ENCODE data around the gene AP5S1.

The AP5S1 gene

GRCh38 chr20:3802524-3803239, 17.7 kb upstream of the AP5S1 start:
- Histone ChIP-seq H3K27me3 (ENCODE audit: control insufficient read depth in 1 of 2, insufficient read depth in 2 of 2, low read length in 2 of 2) (no peaks in the 10 kb centered on the region), H3K4me3 (ENCODE audit: low read depth in 1 of 2, low read length in 2 of 2) (no peak overlapping the region), H3K4me1 (ENCODE audit: insufficient read depth, low read length) (peaks cover 46% of the 10 kb centered on the region), H3K27ac (ENCODE audit: low read depth, low read length) (no peak overlapping the region), H3K36me3 (ENCODE audit: insufficient read depth, low read length) (peaks cover 69% of the 10 kb centered on the region), H3K9me3 (ENCODE audit: low read length) (no peaks in the 10 kb centered on the region), H3K9ac (ENCODE audit: low read length) (no peak overlapping the region)

DNA sequence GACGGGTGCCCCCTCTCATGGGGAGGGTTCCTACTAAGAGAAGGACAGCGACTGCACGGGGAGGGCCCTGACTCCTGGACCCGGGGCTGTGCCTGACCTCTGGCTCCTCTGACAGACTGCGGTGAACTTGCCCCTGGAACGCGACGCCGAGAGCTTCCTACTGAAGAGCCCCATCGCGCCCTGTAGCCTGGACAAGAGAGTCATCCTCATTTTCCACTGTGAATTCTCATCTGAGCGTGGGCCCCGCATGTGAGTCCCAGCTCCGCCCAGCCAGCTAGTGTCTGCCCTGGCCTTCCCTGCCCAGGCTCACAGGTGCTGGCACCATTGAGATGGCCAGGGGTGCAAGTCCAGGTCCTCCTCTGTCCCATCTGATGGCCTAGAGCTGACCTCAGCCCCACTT, 17.1 kb upstream of the AP5S1 start:
- Histone ChIP-seq H3K36me3 (ENCODE audit: insufficient read depth, low read length) (peaks cover 69% of the 10 kb centered on the region), H3K27ac (ENCODE audit: low read depth, low read length) (no peak overlapping the region), H3K4me1 (ENCODE audit: insufficient read depth, low read length) (peaks cover 46% of the 10 kb centered on the region), H3K9me3 (ENCODE audit: low read length) (no peaks in the 10 kb centered on the region), H3K9ac (ENCODE audit: low read length) (no peak overlapping the region), H3K4me3 (ENCODE audit: low read depth in 1 of 2, low read length in 2 of 2) (no peak overlapping the region), H3K27me3 (ENCODE audit: control insufficient read depth in 1 of 2, insufficient read depth in 2 of 2, low read length in 2 of 2) (no peaks in the 10 kb centered on the region)

- H3K36me3 ChIP-seq (ENCODE audit: insufficient read depth, low read length), result peaks cover 64% of the 10 kb centered on the region
- H3K27ac ChIP-seq (ENCODE audit: low read depth, low read length), result no peak overlapping the region
- no peak overlapping the region for H3K4me3 ChIP-seq (ENCODE audit: low read depth in 1 of 2, low read length in 2 of 2)
- H3K9ac ChIP-seq (ENCODE audit: low read length), result no peak overlapping the region
- H3K27me3 ChIP-seq (ENCODE audit: control insufficient read depth in 1 of 2, insufficient read depth in 2 of 2, low read length in 2 of 2), result no peaks in the 10 kb centered on the region
- no peaks in the 10 kb centered on the region for H3K9me3 ChIP-seq (ENCODE audit: low read length)
- peaks cover 46% of the 10 kb centered on the region for H3K4me1 ChIP-seq (ENCODE audit: insufficient read depth, low read length)
Measured at GRCh38 chr20:3803854-3804253, 16.5 kb upstream of the AP5S1 start.

DNA sequence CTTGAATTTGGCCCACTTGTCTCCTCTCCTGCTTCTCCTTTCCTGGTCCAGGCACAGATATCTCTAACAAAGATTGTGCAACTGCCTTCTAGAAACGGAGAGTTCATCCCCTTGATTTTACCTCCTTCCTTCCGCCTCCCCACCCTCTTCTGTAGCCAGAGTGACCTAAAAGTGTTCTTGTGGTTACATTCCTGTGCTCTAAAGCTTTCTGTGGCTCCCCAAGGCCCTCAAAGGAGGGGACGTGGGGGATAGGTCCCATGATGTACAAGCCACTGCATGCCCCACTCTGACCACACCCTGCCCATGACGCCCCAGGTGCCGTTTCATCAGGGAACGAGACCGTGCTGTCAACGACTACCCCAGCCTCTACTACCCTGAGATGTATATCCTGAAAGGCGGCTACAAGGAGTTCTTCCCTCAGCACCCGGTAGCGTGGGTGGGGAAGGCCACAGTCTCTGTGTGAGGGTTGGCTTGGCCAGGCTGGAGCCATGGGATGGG, 16.0 kb upstream of the AP5S1 start:
- no peak overlapping the region for H3K27ac ChIP-seq (ENCODE audit: low read depth, low read length)
- no peaks in the 10 kb centered on the region for H3K9me3 ChIP-seq (ENCODE audit: low read length)
- peaks cover 62% of the 10 kb centered on the region for H3K36me3 ChIP-seq (ENCODE audit: insufficient read depth, low read length)
- H3K4me1 ChIP-seq (ENCODE audit: insufficient read depth, low read length), result peaks cover 42% of the 10 kb centered on the region
- H3K9ac ChIP-seq (ENCODE audit: low read length), result no peak overlapping the region
- H3K4me3 ChIP-seq (ENCODE audit: low read depth in 1 of 2, low read length in 2 of 2), result no peak overlapping the region
- H3K27me3 ChIP-seq (ENCODE audit: control insufficient read depth in 1 of 2, insufficient read depth in 2 of 2, low read length in 2 of 2), result no peaks in the 10 kb centered on the region

- H3K4me3 ChIP-seq (ENCODE audit: low read depth in 1 of 2, low read length in 2 of 2), result no peak overlapping the region
- H3K9ac ChIP-seq (ENCODE audit: low read length), result no peak overlapping the region
- peak overlapping the region; percentile 85 for H3K27ac ChIP-seq (ENCODE audit: low read depth, low read length)
- peaks cover 38% of the 10 kb centered on the region for H3K4me1 ChIP-seq (ENCODE audit: insufficient read depth, low read length)
- H3K9me3 ChIP-seq (ENCODE audit: low read length), result no peaks in the 10 kb centered on the region
- peaks cover 62% of the 10 kb centered on the region for H3K36me3 ChIP-seq (ENCODE audit: insufficient read depth, low read length)
- no peaks in the 10 kb centered on the region for H3K27me3 ChIP-seq (ENCODE audit: control insufficient read depth in 1 of 2, insufficient read depth in 2 of 2, low read length in 2 of 2)
Measured at GRCh38 chr20:3804781-3805180, 15.6 kb upstream of the AP5S1 start.

- peak overlapping the region; percentile 43 for H3K9ac ChIP-seq (ENCODE audit: low read length)
- H3K4me3 ChIP-seq (ENCODE audit: low read depth in 1 of 2, low read length in 2 of 2), result peak overlapping the region in 1 of 2 donors; percentile 45
Measured at GRCh38 chr20:3808544-3808943, 11.8 kb upstream of the AP5S1 start.

GRCh38 chr20:3811467-3812258, 8.7 kb upstream of the AP5S1 start:
- Histone ChIP-seq H3K9me3 (ENCODE audit: low read length) (no peaks in the 10 kb centered on the region), H3K9ac (ENCODE audit: low read length) (peak overlapping the region; percentile 55), H3K27ac (ENCODE audit: low read depth, low read length) (peak overlapping the region; percentile 78), H3K4me3 (ENCODE audit: low read depth in 1 of 2, low read length in 2 of 2) (peak overlapping the region in 1 of 2 donors; percentile 53), H3K36me3 (ENCODE audit: insufficient read depth, low read length) (no peaks in the 10 kb centered on the region), H3K4me1 (ENCODE audit: insufficient read depth, low read length) (peaks cover 54% of the 10 kb centered on the region), H3K27me3 (ENCODE audit: control insufficient read depth in 1 of 2, insufficient read depth in 2 of 2, low read length in 2 of 2) (no peaks in the 10 kb centered on the region)

More at GRCh38 chr20:3808544-3808943, 11.8 kb upstream of the AP5S1 start:
- H3K9me3 ChIP-seq (ENCODE audit: low read length), result no peaks in the 10 kb centered on the region
- peak overlapping the region; percentile 85 for H3K27ac ChIP-seq (ENCODE audit: low read depth, low read length)
- peaks cover 24% of the 10 kb centered on the region for H3K36me3 ChIP-seq (ENCODE audit: insufficient read depth, low read length)
- H3K27me3 ChIP-seq (ENCODE audit: control insufficient read depth in 1 of 2, insufficient read depth in 2 of 2, low read length in 2 of 2), result no peaks in the 10 kb centered on the region
- H3K4me1 ChIP-seq (ENCODE audit: insufficient read depth, low read length), result peaks cover 67% of the 10 kb centered on the region

DNA sequence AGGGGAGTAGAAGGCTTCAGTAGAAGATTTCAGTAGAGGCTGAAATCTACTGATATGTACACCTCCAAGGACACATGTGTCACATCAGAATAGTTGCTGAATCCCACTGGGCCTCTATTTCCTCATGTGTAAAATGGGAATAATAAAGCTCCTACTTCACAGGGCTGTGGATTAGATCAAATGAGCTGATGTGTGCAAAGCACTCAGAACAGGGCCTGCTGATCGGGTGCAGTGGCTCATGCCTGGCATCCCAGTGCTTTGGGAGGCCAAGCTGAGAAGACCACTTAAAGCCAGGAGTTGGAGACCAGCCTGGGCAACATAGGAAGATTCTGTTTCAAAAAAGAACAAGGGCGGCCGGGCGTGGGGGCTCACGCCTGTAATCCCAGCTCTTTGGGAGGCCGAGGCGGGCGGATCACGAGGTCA, 8.1 kb upstream of the AP5S1 start:
- no peaks in the 10 kb centered on the region for H3K27me3 ChIP-seq (ENCODE audit: control insufficient read depth in 1 of 2, insufficient read depth in 2 of 2, low read length in 2 of 2)
- H3K4me1 ChIP-seq (ENCODE audit: insufficient read depth, low read length), result peaks cover 48% of the 10 kb centered on the region
- H3K4me3 ChIP-seq (ENCODE audit: low read depth in 1 of 2, low read length in 2 of 2), result peak overlapping the region in 1 of 2 donors; percentile 53
- H3K27ac ChIP-seq (ENCODE audit: low read depth, low read length), result peak overlapping the region; percentile 77
- H3K9ac ChIP-seq (ENCODE audit: low read length), result no peak overlapping the region
- no peaks in the 10 kb centered on the region for H3K9me3 ChIP-seq (ENCODE audit: low read length)
- no peaks in the 10 kb centered on the region for H3K36me3 ChIP-seq (ENCODE audit: insufficient read depth, low read length)

GRCh38 chr20:3812975-3813847, 7.1 kb upstream of the AP5S1 start:
- no peaks in the 10 kb centered on the region for H3K36me3 ChIP-seq (ENCODE audit: insufficient read depth, low read length)
- peaks cover 40% of the 10 kb centered on the region for H3K4me1 ChIP-seq (ENCODE audit: insufficient read depth, low read length)
- no peaks in the 10 kb centered on the region for H3K9me3 ChIP-seq (ENCODE audit: low read length)
- no peaks in the 10 kb centered on the region for H3K27me3 ChIP-seq (ENCODE audit: control insufficient read depth in 1 of 2, insufficient read depth in 2 of 2, low read length in 2 of 2)
- no peak overlapping the region for H3K9ac ChIP-seq (ENCODE audit: low read length)
- no peak overlapping the region for H3K4me3 ChIP-seq (ENCODE audit: low read depth in 1 of 2, low read length in 2 of 2)
- peak overlapping the region; percentile 56 for H3K27ac ChIP-seq (ENCODE audit: low read depth, low read length)

DNA sequence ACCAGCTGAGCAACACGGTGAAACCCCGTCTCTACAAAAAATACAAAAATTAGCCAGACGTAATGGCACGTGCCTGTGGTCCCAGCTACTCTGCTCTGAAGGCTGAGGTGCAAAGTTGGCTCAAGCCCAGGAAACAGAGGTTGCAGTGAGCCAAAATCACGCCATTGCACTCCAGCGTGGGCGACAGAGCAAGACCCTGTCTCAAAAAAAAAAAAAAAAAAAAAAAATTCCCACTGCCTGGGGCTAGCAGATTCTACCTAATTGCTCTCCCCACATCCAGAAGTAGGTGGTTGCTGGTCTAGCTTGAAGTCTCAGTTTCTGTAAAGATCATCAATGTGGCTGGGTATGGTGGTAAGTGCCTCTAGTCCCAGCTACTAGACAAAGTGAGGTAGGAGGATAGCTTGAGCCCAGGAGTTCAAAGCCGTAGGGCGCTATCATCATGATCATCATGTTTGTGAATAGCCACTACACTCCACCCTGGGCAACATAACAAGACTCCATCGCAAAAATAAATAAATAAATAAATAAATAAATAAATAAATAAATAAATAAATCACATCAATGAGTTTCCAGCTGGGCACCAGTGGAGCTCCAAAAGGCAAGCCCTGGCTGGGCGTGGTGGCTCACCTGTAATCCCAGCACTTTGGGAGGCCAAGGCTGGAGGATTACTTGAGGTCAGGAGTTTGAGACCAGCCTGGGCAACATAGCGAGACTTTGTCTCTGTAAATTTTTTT, 6.3 kb upstream of the AP5S1 start:
- Histone ChIP-seq H3K4me3 (ENCODE audit: low read depth in 1 of 2, low read length in 2 of 2) (no peak overlapping the region), H3K9ac (ENCODE audit: low read length) (no peak overlapping the region), H3K36me3 (ENCODE audit: insufficient read depth, low read length) (no peaks in the 10 kb centered on the region), H3K9me3 (ENCODE audit: low read length) (no peaks in the 10 kb centered on the region), H3K27me3 (ENCODE audit: control insufficient read depth in 1 of 2, insufficient read depth in 2 of 2, low read length in 2 of 2) (no peaks in the 10 kb centered on the region), H3K27ac (ENCODE audit: low read depth, low read length) (no peak overlapping the region), H3K4me1 (ENCODE audit: insufficient read depth, low read length) (peaks cover 40% of the 10 kb centered on the region)
